COLO668 (cell line): ENCODE data around the gene HAO1.
"Not testable (repeated sequence)": the region's sequence is repeated elsewhere in the genome, so short reads cannot be mapped to it uniquely, and the experiment has no call there.

ENCODE experiments used
- DNase-seq: peaks from one replicate; lab custom pipeline; 2025; ENCODE audit not compliant: unreplicated experiment; lab: John Stamatoyannopoulos, UW

HAO1 gene

GRCh38 chr20:7858734-7859250, 81.5 kb downstream of the HAO1 start:
- no peak for DNase-seq

GRCh38 chr20:7856756-7857155, 83.5 kb downstream of the HAO1 start:
- DNase-seq, result no peak

GRCh38 chr20:7855545-7855944, 84.7 kb downstream of the HAO1 start:
- DNase-seq, result peak; percentile 13

- no peak for DNase-seq
Observed at GRCh38 chr20:7853493-7853892, 86.8 kb downstream of the HAO1 start.

- no peak for DNase-seq
Observed at GRCh38 chr20:7850775-7851490, 89.3 kb downstream of the HAO1 start.

GRCh38 chr20:7849675-7850074, 90.6 kb downstream of the HAO1 start:
- DNase-seq, result no peak

- DNase-seq, result no peak
Observed at GRCh38 chr20:7848351-7848750, 91.9 kb downstream of the HAO1 start.

- no peak for DNase-seq
Observed at GRCh38 chr20:7843613-7844012, 96.6 kb downstream of the HAO1 start.

- no peak for DNase-seq
Observed at GRCh38 chr20:7841971-7842310, 98.3 kb downstream of the HAO1 start.

- no peak for DNase-seq
Observed at GRCh38 chr20:7841291-7841970, 98.8 kb downstream of the HAO1 start.

- no peak for DNase-seq
Observed at GRCh38 chr20:7836076-7836475, 104.2 kb downstream of the HAO1 start.

GRCh38 chr20:7834441-7834840, 105.8 kb downstream of the HAO1 start:
- not testable (repeated sequence) for DNase-seq
